ENCODE measurements around the gene COX6A1.

Gene COX6A1

DNA sequence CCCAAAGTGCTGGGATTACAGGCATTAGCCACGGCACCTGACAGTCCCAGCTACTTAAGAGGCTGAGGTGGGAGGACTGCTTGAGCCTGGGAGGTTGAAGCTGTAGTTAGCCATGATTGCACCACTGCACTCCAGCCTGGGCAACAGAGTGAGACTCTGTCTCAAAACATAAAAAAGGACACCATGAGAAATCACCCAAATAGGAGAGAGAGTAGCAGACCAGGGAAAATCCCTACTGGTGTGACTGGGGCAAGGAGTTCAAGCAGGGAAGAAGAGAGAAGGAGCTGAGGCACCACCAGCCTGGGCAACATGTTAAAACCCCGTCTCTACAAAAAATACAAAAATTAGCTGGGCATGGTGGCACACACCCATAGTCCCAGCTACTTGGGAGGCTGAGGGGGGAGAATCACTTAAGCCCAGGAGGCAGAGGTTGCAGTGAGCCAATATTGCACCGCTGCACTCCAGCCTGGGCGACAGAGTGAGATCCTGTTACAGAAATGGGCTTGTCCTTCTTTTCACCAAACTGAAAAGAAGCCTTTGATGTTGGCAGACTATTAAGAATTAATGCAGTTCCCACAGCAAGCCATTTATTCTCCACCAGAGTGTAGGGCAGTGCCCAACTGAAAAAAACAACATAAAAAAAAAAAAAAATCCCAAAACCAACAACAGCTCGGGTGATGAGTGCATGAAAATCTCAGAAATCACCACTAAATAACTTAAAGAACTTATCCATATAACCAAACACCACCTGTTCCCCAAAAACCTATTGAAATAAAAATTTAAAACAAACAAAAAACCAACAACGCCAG, 36.1 kb downstream of the COX6A1 start:
- TF ChIP-seq, protein P1, sequence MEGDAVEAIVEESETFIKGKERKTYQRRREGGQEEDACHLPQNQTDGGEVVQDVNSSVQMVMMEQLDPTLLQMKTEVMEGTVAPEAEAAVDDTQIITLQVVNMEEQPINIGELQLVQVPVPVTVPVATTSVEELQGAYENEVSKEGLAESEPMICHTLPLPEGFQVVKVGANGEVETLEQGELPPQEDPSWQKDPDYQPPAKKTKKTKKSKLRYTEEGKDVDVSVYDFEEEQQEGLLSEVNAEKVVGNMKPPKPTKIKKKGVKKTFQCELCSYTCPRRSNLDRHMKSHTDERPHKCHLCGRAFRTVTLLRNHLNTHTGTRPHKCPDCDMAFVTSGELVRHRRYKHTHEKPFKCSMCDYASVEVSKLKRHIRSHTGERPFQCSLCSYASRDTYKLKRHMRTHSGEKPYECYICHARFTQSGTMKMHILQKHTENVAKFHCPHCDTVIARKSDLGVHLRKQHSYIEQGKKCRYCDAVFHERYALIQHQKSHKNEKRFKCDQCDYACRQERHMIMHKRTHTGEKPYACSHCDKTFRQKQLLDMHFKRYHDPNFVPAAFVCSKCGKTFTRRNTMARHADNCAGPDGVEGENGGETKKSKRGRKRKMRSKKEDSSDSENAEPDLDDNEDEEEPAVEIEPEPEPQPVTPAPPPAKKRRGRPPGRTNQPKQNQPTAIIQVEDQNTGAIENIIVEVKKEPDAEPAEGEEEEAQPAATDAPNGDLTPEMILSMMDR (IDR thresholded peaks at IDR 0.05; ENCODE audit: insufficient read depth, low read depth, low read length, missing control alignments), result no peak
- H3K4me3 ChIP-seq (ENCODE audit: low read length), result peak overlapping the region; percentile 11
- DNase-seq (ENCODE audit: low read depth), result no peak

- DNase-seq (ENCODE audit: low read depth), result peak; percentile 98
- TF ChIP-seq, protein P1 (IDR thresholded peaks at IDR 0.05; ENCODE audit: insufficient read depth, low read depth, low read length, missing control alignments), result no peak
- no peak overlapping the region for H3K4me3 ChIP-seq (ENCODE audit: low read length)
Observed at GRCh38 chr12:120474616-120474960, 36.7 kb downstream of the COX6A1 start.

DNA sequence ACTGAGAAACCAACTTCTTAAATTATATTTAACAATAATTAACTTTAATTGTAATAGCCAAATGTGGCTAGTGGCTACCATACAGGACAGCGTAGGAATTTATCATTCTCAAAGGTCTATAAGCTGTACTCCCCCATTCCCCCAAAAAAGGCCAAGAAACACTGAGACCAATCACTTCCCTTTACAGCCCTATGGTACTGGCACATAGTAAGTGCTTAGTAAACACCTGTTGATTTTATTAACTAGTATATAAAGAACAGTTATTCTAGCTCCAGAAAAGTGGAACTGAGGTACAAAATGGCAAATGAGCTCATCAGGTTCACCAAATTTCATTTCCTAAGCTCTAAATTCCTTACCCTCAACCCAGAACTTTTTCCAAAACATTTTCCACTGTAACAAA, 37.7 kb downstream of the COX6A1 start:
- H3K4me3 ChIP-seq (ENCODE audit: low read length), result no peak overlapping the region
- TF ChIP-seq, protein P1 (IDR thresholded peaks at IDR 0.05; ENCODE audit: insufficient read depth, low read depth, low read length, missing control alignments), result no peak
- no peak for DNase-seq (ENCODE audit: low read depth)

- TF ChIP-seq, protein P1 (IDR thresholded peaks at IDR 0.05; ENCODE audit: insufficient read depth, low read depth, low read length, missing control alignments), result no peak
- peak; percentile 46 for DNase-seq (ENCODE audit: low read depth)
- no peak overlapping the region for H3K4me3 ChIP-seq (ENCODE audit: low read length)
Observed at GRCh38 chr12:120479458-120479857, 41.5 kb downstream of the COX6A1 start.

GRCh38 chr12:120480211-120480610, 42.3 kb downstream of the COX6A1 start:
- TF ChIP-seq, protein P1 (IDR thresholded peaks at IDR 0.05; ENCODE audit: insufficient read depth, low read depth, low read length, missing control alignments), result no peak
- no peak overlapping the region for H3K4me3 ChIP-seq (ENCODE audit: low read length)
- DNase-seq (ENCODE audit: low read depth), result no peak

GRCh38 chr12:120481022-120481767, 43.3 kb downstream of the COX6A1 start:
- no peak overlapping the region for H3K4me3 ChIP-seq (ENCODE audit: low read length)
- TF ChIP-seq, protein P1 (IDR thresholded peaks at IDR 0.05; ENCODE audit: insufficient read depth, low read depth, low read length, missing control alignments), result no peak
- no peak for DNase-seq (ENCODE audit: low read depth)

All from epithelial cell of esophagus (primary cell).